Activated T-helper 1 cell treated with Interleukin-2 at 50 U/mL for 16 hours (primary cell): ENCODE data around the gene LRRC37B.
"Not testable (repeated sequence)": the region's sequence is repeated elsewhere in the genome, so short reads cannot be mapped to it uniquely, and the experiment has no call there.

Experiments
- DNase-seq: peaks from one replicate; pipeline ENCODE4 v3.0.0-alpha.2; 2020; ENCODE audit warnings: low read depth

Gene LRRC37B

GRCh38 chr17:32086833-32087232, 79.7 kb downstream of the LRRC37B start:
- DNase-seq: not testable (repeated sequence)

- not testable (repeated sequence) for DNase-seq
Measured at GRCh38 chr17:32092062-32092461, 84.9 kb downstream of the LRRC37B start.

GRCh38 chr17:32099686-32100085, 92.5 kb downstream of the LRRC37B start:
- DNase-seq: no peak

GRCh38 chr17:32100323-32100722, 93.1 kb downstream of the LRRC37B start:
- not testable (repeated sequence) for DNase-seq

- DNase-seq: no peak
Measured at GRCh38 chr17:32100971-32101631, 93.9 kb downstream of the LRRC37B start.

GRCh38 chr17:32102172-32102571, 95.0 kb downstream of the LRRC37B start:
- no peak for DNase-seq

GRCh38 chr17:32102646-32103186, 95.5 kb downstream of the LRRC37B start:
- DNase-seq: no peak
